ENCODE data around the gene RIC1. TPM values are rescaled to one million over a fixed set of nuclear protein-coding genes. Genes with fewer than 3 reads are reported as not detected.

Gene RIC1
- total and polyA plus RNA-seq, 2 of the 4 experiments (the other 2 are of a cell fraction), result 28.8 to 76.9 TPM

DNA sequence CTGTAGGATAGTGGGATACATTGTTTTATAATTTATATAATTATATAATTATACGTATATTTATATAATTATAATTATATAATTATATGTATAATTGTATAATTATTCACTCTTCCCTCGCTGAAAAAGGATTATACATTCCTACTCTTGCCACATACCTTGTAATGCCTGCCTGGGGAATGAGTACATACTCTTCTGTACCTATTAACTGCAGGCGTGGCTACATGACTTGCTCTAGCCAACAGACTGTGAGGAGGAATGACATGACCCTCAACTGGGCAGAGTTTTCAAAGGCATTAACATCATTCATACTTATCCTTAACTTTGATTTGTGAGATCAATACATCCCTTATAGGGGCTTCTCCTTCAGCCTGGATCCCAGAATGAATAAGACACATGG is 184.9 kb downstream of the RIC1 start:
- Histone ChIP-seq H2AFZ (replicated peaks; ENCODE audit: low read length, poor library complexity) (no peak overlapping the region), H3K4me2 (ENCODE audit: low read depth, low read length) (no peak overlapping the region), H3K9ac (ENCODE audit: low read depth, low read length) (no peak overlapping the region), H2AK5ac (ENCODE audit: low read depth, low read length) (no peak overlapping the region), H3K27me3 (ENCODE audit: control insufficient read depth, insufficient read depth, low read length) (no peaks in the 10 kb centered on the region), H2BK15ac (ENCODE audit: low read depth, low read length) (no peak overlapping the region), H3K14ac (replicated peaks; ENCODE audit: low read depth, low read length) (no peak overlapping the region), H3K27ac (ENCODE audit: insufficient read depth, low read length) (no peak overlapping the region), H3K9me3 (ENCODE audit: control insufficient read depth, insufficient read depth, low read length) (no peaks in the 10 kb centered on the region), H2AK9ac (replicated peaks; ENCODE audit: low read depth, low read length, poor library complexity) (no peak overlapping the region), H4K20me1 (ENCODE audit: insufficient read depth, low read length) (no peaks in the 10 kb centered on the region), H3K23ac (ENCODE audit: low read depth, low read length) (no peak overlapping the region), H4K91ac (ENCODE audit: insufficient read depth, low read depth, low read length) (no peak overlapping the region), H3K4ac (ENCODE audit: low read depth, low read length) (no peak overlapping the region), H3K56ac (ENCODE audit: extremely low read depth, insufficient read depth, low read length) (no peak overlapping the region), H2BK20ac (ENCODE audit: low read depth, low read length) (no peak overlapping the region), H3K4me1 (ENCODE audit: control insufficient read depth, insufficient read depth, low read length) (no peaks in the 10 kb centered on the region), H4K8ac (ENCODE audit: low read depth in 2 of 2, low read length in 2 of 2) (no peak overlapping the region), H3K9me1 (ENCODE audit: insufficient read depth, low read length) (no peaks in the 10 kb centered on the region), H2BK5ac (ENCODE audit: low read depth, low read length, poor library complexity, severe bottlenecking) (no peak overlapping the region), H4K5ac (ENCODE audit: low read depth, low read length) (no peak overlapping the region), H3K36me3 (ENCODE audit: control insufficient read depth, insufficient read depth, low read length) (no peaks in the 10 kb centered on the region), H3K18ac (ENCODE audit: low read depth, low read length) (no peak overlapping the region), H2BK120ac (ENCODE audit: low read depth, low read length) (no peak overlapping the region), H3K79me1 (ENCODE audit: low read depth in 1 of 2, low read length in 2 of 2) (no peaks in the 10 kb centered on the region), H3K4me3 (ENCODE audit: insufficient read depth, low read depth, low read length) (no peak overlapping the region)
- in situ Hi-C loops (cut with MboI; ENCODE audit: low sequenced_read_pairs), result no loop called here
- intact Hi-C loops (cut with micrococcal nuclease), result no loop called here
- no peak for ATAC-seq (ENCODE audit: low read depth)
- no peak for DNase-seq
- ChIA-PET POLR2A (ENCODE audit: unreplicated experiment) (no interaction called here), CTCF (no interaction called here)
- TF ChIP-seq MAZ (IDR thresholded peaks at IDR 0.05; ENCODE audit: borderline replicate concordance, low read depth, low read length) (no peak), MAFK (IDR thresholded peaks at IDR 0.05; ENCODE audit: low read depth, low read length) (no peak), POLR2A (IDR thresholded peaks at IDR 0.05; ENCODE audit: low read depth, low read length) (no peak), RFX5 (IDR thresholded peaks at IDR 0.05; ENCODE audit: low read depth, low read length) (no peak), MXI1 (IDR thresholded peaks at IDR 0.05; ENCODE audit: borderline replicate concordance, low read depth, low read length) (no peak), NFE2L2 (IDR thresholded peaks at IDR 0.05; ENCODE audit: low read depth, low read length) (no peak), CHD1 (IDR thresholded peaks at IDR 0.05; ENCODE audit: low read depth, low read length) (no peak), RCOR1 (IDR thresholded peaks at IDR 0.05; ENCODE audit: insufficient replicate concordance, low read length) (no peak), RAD21 (IDR thresholded peaks at IDR 0.05; ENCODE audit: low read length) (no peak), FOS (IDR thresholded peaks at IDR 0.05; ENCODE audit: low read depth, low read length) (no peak), BHLHE40 (IDR thresholded peaks at IDR 0.05; ENCODE audit: low read depth, low read length) (no peak), CEBPB (IDR thresholded peaks at IDR 0.05; ENCODE audit: low read depth, low read length) (no peak), SMC3 (IDR thresholded peaks at IDR 0.05; ENCODE audit: low read depth, low read length) (no peak)
- TF ChIP-seq, protein P1, sequence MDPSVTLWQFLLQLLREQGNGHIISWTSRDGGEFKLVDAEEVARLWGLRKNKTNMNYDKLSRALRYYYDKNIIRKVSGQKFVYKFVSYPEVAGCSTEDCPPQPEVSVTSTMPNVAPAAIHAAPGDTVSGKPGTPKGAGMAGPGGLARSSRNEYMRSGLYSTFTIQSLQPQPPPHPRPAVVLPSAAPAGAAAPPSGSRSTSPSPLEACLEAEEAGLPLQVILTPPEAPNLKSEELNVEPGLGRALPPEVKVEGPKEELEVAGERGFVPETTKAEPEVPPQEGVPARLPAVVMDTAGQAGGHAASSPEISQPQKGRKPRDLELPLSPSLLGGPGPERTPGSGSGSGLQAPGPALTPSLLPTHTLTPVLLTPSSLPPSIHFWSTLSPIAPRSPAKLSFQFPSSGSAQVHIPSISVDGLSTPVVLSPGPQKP (IDR thresholded peaks at IDR 0.05; ENCODE audit: borderline replicate concordance, low read depth, low read length), result no peak
- TF ChIP-seq, protein P2, sequence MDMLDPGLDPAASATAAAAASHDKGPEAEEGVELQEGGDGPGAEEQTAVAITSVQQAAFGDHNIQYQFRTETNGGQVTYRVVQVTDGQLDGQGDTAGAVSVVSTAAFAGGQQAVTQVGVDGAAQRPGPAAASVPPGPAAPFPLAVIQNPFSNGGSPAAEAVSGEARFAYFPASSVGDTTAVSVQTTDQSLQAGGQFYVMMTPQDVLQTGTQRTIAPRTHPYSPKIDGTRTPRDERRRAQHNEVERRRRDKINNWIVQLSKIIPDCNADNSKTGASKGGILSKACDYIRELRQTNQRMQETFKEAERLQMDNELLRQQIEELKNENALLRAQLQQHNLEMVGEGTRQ (IDR thresholded peaks at IDR 0.05; ENCODE audit: low read depth, low read length), result no peak
- TF ChIP-seq, protein P3, sequence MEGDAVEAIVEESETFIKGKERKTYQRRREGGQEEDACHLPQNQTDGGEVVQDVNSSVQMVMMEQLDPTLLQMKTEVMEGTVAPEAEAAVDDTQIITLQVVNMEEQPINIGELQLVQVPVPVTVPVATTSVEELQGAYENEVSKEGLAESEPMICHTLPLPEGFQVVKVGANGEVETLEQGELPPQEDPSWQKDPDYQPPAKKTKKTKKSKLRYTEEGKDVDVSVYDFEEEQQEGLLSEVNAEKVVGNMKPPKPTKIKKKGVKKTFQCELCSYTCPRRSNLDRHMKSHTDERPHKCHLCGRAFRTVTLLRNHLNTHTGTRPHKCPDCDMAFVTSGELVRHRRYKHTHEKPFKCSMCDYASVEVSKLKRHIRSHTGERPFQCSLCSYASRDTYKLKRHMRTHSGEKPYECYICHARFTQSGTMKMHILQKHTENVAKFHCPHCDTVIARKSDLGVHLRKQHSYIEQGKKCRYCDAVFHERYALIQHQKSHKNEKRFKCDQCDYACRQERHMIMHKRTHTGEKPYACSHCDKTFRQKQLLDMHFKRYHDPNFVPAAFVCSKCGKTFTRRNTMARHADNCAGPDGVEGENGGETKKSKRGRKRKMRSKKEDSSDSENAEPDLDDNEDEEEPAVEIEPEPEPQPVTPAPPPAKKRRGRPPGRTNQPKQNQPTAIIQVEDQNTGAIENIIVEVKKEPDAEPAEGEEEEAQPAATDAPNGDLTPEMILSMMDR (conservative IDR thresholded peaks at IDR 0.05; ENCODE audit: low read depth, low read length), result no peak
- dilution Hi-C loops (cut with HindIII; ENCODE audit: low sequenced_read_pairs, unreplicated experiment), result no loop called here
- no TSS peak for BruUV-seq (replicated peaks)
- no CpG with 5 or more reads among the region's 3 CpGs for WGBS, 2 experiments (ENCODE audit: extremely low coverage in 2 of 2, insufficient read length in 1 of 2)
